ENCODE results near the gene PGM5.

Gene PGM5

DNA sequence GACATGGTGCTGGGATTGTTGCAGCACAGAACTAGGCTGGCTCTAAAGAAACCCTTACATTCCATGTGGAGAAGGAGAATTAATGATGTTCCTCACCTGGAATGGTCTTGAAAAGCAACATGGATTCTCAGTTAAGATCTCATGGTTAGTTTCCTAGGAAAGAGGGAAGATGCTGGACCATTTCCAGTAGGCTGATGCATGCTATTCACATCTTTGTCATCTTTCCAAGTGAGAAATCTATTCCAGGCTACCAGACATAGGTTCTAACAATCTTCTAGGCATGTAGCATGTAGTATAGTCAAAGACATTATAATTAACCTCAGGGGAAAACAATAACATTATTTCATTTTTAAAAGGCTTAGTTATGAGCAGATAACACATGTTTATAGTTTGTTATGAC, 139.9 kb downstream of the PGM5 start:
- H3K4me3 ChIP-seq (ENCODE audit: low read depth, low read length, poor library complexity, severe bottlenecking) = no peak overlapping the region
- no peaks in the 10 kb centered on the region for H3K36me3 ChIP-seq (ENCODE audit: insufficient read depth, low read length)
- H3K4me1 ChIP-seq (ENCODE audit: insufficient read depth, low read length, severe bottlenecking) = no peaks in the 10 kb centered on the region
- TF ChIP-seq CTCF (IDR thresholded peaks at IDR 0.05; ENCODE audit: low read length) (no peak), EZH2 (IDR thresholded peaks at IDR 0.05; ENCODE audit: borderline replicate concordance, low read length) (no peak)
- H3K9ac ChIP-seq (ENCODE audit: low read length) = no peak overlapping the region
- H2AFZ ChIP-seq (ENCODE audit: low read length) = no peak overlapping the region
- no peaks in the 10 kb centered on the region for H3K27me3 ChIP-seq (ENCODE audit: insufficient read depth, low read length)
- no peak overlapping the region for H3K4me2 ChIP-seq (ENCODE audit: low read length)
- no peaks in the 10 kb centered on the region for H4K20me1 ChIP-seq (ENCODE audit: insufficient read depth, low read length)
- H3K9me3 ChIP-seq (ENCODE audit: low read length) = no peaks in the 10 kb centered on the region
- H3K27ac ChIP-seq (ENCODE audit: low read depth, low read length, poor library complexity, severe bottlenecking) = no peak overlapping the region
- H3K79me2 ChIP-seq (ENCODE audit: insufficient read depth, low read length) = no peaks in the 10 kb centered on the region
- no peaks in the 10 kb centered on the region for H3K9me2 ChIP-seq (ENCODE audit: low read depth, low read length)
- no peaks in the 10 kb centered on the region for H3F3A ChIP-seq (ENCODE audit: insufficient read depth, low read length)

DNA sequence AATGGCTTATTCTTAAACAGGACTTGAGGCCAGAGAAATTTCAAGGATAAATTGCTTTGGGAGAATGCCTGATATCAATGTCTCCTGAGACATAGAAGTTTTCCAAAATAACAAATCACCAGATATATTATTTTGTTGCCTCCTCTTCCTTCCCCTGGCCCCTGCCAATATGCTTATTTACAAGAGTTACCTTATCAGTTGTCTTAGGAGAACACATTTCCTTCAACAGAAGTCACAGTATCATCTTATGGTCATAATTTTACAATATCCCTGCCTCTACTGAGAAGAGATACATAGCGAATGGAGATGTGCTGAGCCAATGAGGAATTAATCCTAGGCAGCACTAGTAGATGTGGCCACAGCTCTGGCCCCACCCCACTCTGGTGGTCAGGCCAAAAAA, 141.2 kb downstream of the PGM5 start:
- no peak overlapping the region for H2AFZ ChIP-seq (ENCODE audit: low read length)
- H3K4me1 ChIP-seq (ENCODE audit: insufficient read depth, low read length, severe bottlenecking) = no peaks in the 10 kb centered on the region
- H4K20me1 ChIP-seq (ENCODE audit: insufficient read depth, low read length) = no peaks in the 10 kb centered on the region
- no peaks in the 10 kb centered on the region for H3K9me3 ChIP-seq (ENCODE audit: low read length)
- no peak overlapping the region for H3K9ac ChIP-seq (ENCODE audit: low read length)
- no peak overlapping the region for H3K27ac ChIP-seq (ENCODE audit: low read depth, low read length, poor library complexity, severe bottlenecking)
- no peak overlapping the region for H3K4me3 ChIP-seq (ENCODE audit: low read depth, low read length, poor library complexity, severe bottlenecking)
- H3K27me3 ChIP-seq (ENCODE audit: insufficient read depth, low read length) = no peaks in the 10 kb centered on the region
- H3K9me2 ChIP-seq (ENCODE audit: low read depth, low read length) = no peaks in the 10 kb centered on the region
- H3K79me2 ChIP-seq (ENCODE audit: insufficient read depth, low read length) = no peaks in the 10 kb centered on the region
- no peaks in the 10 kb centered on the region for H3F3A ChIP-seq (ENCODE audit: insufficient read depth, low read length)
- no peak for TF ChIP-seq EZH2 (IDR thresholded peaks at IDR 0.05; ENCODE audit: borderline replicate concordance, low read length)
- no peak overlapping the region for H3K4me2 ChIP-seq (ENCODE audit: low read length)
- no peaks in the 10 kb centered on the region for H3K36me3 ChIP-seq (ENCODE audit: insufficient read depth, low read length)

- H3K9me2 ChIP-seq (ENCODE audit: low read depth, low read length) = no peaks in the 10 kb centered on the region
- no peaks in the 10 kb centered on the region for H3K4me1 ChIP-seq (ENCODE audit: insufficient read depth, low read length, severe bottlenecking)
- H2AFZ ChIP-seq (ENCODE audit: low read length) = no peak overlapping the region
- H3K27ac ChIP-seq (ENCODE audit: low read depth, low read length, poor library complexity, severe bottlenecking) = no peak overlapping the region
- no peak overlapping the region for H3K9ac ChIP-seq (ENCODE audit: low read length)
- H3K4me2 ChIP-seq (ENCODE audit: low read length) = no peak overlapping the region
- no peaks in the 10 kb centered on the region for H3K27me3 ChIP-seq (ENCODE audit: insufficient read depth, low read length)
- no peaks in the 10 kb centered on the region for H4K20me1 ChIP-seq (ENCODE audit: insufficient read depth, low read length)
- no peaks in the 10 kb centered on the region for H3F3A ChIP-seq (ENCODE audit: insufficient read depth, low read length)
- no peaks in the 10 kb centered on the region for H3K36me3 ChIP-seq (ENCODE audit: insufficient read depth, low read length)
- TF ChIP-seq CTCF (IDR thresholded peaks at IDR 0.05; ENCODE audit: low read length) = no peak
- TF ChIP-seq EZH2 (IDR thresholded peaks at IDR 0.05; ENCODE audit: borderline replicate concordance, low read length) = no peak
- H3K9me3 ChIP-seq (ENCODE audit: low read length) = no peaks in the 10 kb centered on the region
- no peaks in the 10 kb centered on the region for H3K79me2 ChIP-seq (ENCODE audit: insufficient read depth, low read length)
- H3K4me3 ChIP-seq (ENCODE audit: low read depth, low read length, poor library complexity, severe bottlenecking) = no peak overlapping the region
Measured at GRCh38 chr9:68498816-68499215, 142.4 kb downstream of the PGM5 start.
